Effector CD8-positive, alpha-beta T cell (primary cell): Measurements from ENCODE around the gene HP1BP3.
"Not testable (repeated sequence)": the region's sequence is repeated elsewhere in the genome, so short reads cannot be mapped to it uniquely, and the experiment has no call there.

ENCODE experiments used
- DNase-seq: peaks from one replicate; lab custom pipeline; 2025; lab: John Stamatoyannopoulos, UW
- total RNA-seq, 4 experiments: gene quantifications; one replicate each; lab custom pipeline; 2026; lab: John Stamatoyannopoulos, UW

HP1BP3 gene
- total RNA-seq: 353 to 455 (median 416) reads per million in 4 experiments

GRCh38 chr1:20787029-20787839 is at the start of gene HP1BP3:
Gene HP1BP3 (minus strand): TSS chr1:20787307. CDS start chr1:20780440, 6,867 bp downstream.
- peak; percentile 72 for DNase-seq

- DNase-seq: no peak
These were observed 49.1 kb upstream of the HP1BP3 start for GRCh38 chr1:20836230-20836629.

GRCh38 chr1:20834780-20835179 is 47.7 kb upstream of the HP1BP3 start:
- DNase-seq: no peak

- DNase-seq: no peak
These were observed 47.1 kb upstream of the HP1BP3 start for GRCh38 chr1:20834192-20834591.

GRCh38 chr1:20830378-20830777 is 43.3 kb upstream of the HP1BP3 start:
- no peak for DNase-seq

GRCh38 chr1:20829946-20830345 is 42.8 kb upstream of the HP1BP3 start:
- DNase-seq: no peak

- no peak for DNase-seq
These were observed 42.4 kb upstream of the HP1BP3 start for GRCh38 chr1:20829531-20829930.

GRCh38 chr1:20823845-20824244 is 36.7 kb upstream of the HP1BP3 start:
- DNase-seq: no peak

GRCh38 chr1:20821466-20821865 is 34.4 kb upstream of the HP1BP3 start:
- DNase-seq: no peak

GRCh38 chr1:20819818-20820217 is 32.7 kb upstream of the HP1BP3 start:
- no peak for DNase-seq

- DNase-seq: no peak
These were observed 27.4 kb upstream of the HP1BP3 start for GRCh38 chr1:20814534-20814871.

GRCh38 chr1:20811916-20812315 is 24.8 kb upstream of the HP1BP3 start:
- DNase-seq: no peak

- DNase-seq: no peak
These were observed 6.1 kb upstream of the HP1BP3 start for GRCh38 chr1:20793236-20793635.

- no peak for DNase-seq
These were observed 5.1 kb upstream of the HP1BP3 start for GRCh38 chr1:20792196-20792595.

- no peak for DNase-seq
These were observed 3.7 kb upstream of the HP1BP3 start for GRCh38 chr1:20790785-20791184.

GRCh38 chr1:20789598-20789997 is 2.5 kb upstream of the HP1BP3 start:
- not testable (repeated sequence) for DNase-seq

- no peak for DNase-seq
These were observed 1.0 kb upstream of the HP1BP3 start for GRCh38 chr1:20787840-20788795.

GRCh38 chr1:20786253-20787028 is 666 bp downstream of the HP1BP3 start:
- peak; percentile 89 for DNase-seq

GRCh38 chr1:20785907-20786252 is 1.2 kb downstream of the HP1BP3 start:
- no peak for DNase-seq

GRCh38 chr1:20775700-20776099 is 11.4 kb downstream of the HP1BP3 start:
- DNase-seq: no peak

- DNase-seq: no peak
These were observed 15.3 kb downstream of the HP1BP3 start for GRCh38 chr1:20771780-20772179.
